ENCODE results near the gene NPIPB9. TPM values are rescaled to one million over a fixed set of nuclear protein-coding genes. Genes with fewer than 3 reads are reported as not detected.
"Not testable (repeated sequence)": the region's sequence is repeated elsewhere in the genome, so short reads cannot be mapped to it uniquely, and the experiment has no call there.

The NPIPB9 gene
- total RNA-seq, result 10 to 100 TPM in 1 of 4 donors, 1 to 10 TPM in 1, not detected in 2; 3.9 to 22.2 TPM

- not testable (repeated sequence) for H3K36me3 ChIP-seq, H3K4me1 ChIP-seq, H3K27me3 ChIP-seq, H3K4me3 ChIP-seq, H3K9me3 ChIP-seq, DNase-seq
- H3K27ac ChIP-seq, result peak within 1 kb of the TSS in 1 of 4 donors; percentile 49
Observed at GRCh38 chr16:28751487-28751886, at the start of gene NPIPB9. NPIPB9 (plus strand) TSS chr16:28751787.

DNA sequence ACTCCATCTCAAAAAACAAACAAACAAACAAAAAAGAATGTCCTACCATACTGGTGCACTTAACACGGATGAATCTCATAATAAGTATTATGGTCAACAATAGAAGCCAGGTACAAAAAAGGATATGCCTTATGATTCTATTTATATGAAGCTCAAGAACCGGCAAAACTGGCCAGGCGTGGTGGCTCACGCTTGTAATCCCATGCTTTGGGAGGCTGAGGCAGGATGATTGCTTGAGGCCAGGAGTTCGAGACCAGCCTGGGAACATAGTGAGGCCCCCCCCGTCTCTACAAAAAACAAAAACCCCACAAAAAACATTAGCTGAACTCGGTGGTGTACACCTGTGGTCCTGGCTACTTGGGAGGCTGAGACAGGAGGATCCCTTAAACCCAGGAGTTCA, 47.3 kb upstream of the NPIPB9 start:
- not testable (repeated sequence) for H3K4me1 ChIP-seq, H3K36me3 ChIP-seq, DNase-seq, H3K4me3 ChIP-seq, H3K27me3 ChIP-seq, H3K9me3 ChIP-seq, H3K27ac ChIP-seq

DNA sequence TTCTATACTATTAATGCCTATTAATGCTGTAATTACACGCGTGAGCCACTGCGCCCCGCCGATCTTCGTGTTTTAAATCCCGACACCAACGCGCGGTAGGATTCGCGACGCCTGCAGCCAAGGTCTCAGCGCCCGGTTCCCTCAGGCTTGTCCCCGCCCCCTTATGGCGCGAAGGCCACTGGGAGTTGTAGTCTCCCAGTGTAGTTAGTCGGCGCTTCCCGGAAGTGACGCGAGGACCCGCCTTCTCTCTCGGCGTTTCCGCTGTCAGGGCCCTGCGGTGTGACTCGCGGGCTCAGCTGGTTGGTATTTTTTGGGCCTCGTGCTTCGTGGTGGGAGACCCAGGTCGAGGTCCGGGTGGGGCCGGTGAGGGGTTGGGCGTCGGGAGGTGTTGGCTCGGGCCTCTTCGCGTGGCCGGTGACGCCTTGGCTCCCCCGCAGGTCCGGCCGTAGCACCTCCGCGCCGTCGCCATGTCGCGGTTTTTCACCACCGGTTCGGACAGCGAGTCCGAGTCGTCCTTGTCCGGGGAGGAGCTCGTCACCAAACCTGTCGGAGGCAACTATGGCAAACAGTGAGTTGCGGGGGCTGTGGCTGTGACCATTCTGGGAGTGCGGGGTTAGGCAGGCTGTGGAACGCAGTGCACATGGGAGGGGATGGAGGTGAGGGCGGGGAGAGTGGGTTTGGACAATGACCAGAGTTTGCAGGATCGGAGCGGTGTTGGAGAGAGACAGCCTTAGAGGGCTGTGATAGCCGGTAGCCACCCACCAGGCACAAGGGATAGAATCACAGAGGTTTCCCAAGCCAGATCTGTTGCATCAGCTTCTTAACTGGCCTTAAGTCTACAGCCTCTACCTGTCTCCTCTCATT, 40.1 kb upstream of the NPIPB9 start, which contains the start of gene EIF3C:
Gene EIF3C (plus strand): TSS at position 245 of the 864 bp plus-strand sequence. CDS start 223 bp downstream, at position 468.
- H3K4me3 ChIP-seq, result peak within 1 kb of the TSS in 1 of 4 donors; percentile 39
- H3K9me3 ChIP-seq, H3K27me3 ChIP-seq, H3K36me3 ChIP-seq, H3K4me1 ChIP-seq, DNase-seq, H3K27ac ChIP-seq: not testable (repeated sequence)

GRCh38 chr16:28722852-28723650, 28.5 kb upstream of the NPIPB9 start:
- DNase-seq, result not testable (repeated sequence)

GRCh38 chr16:28731253-28731652, 20.3 kb upstream of the NPIPB9 start:
- H3K27ac ChIP-seq, H3K36me3 ChIP-seq, DNase-seq, H3K27me3 ChIP-seq, H3K4me1 ChIP-seq, H3K9me3 ChIP-seq, H3K4me3 ChIP-seq: not testable (repeated sequence)

More at GRCh38 chr16:28722852-28723650, 28.5 kb upstream of the NPIPB9 start:
- H3K27ac ChIP-seq, H3K9me3 ChIP-seq, H3K4me1 ChIP-seq, H3K27me3 ChIP-seq, H3K4me3 ChIP-seq, H3K36me3 ChIP-seq: not testable (repeated sequence)

DNA sequence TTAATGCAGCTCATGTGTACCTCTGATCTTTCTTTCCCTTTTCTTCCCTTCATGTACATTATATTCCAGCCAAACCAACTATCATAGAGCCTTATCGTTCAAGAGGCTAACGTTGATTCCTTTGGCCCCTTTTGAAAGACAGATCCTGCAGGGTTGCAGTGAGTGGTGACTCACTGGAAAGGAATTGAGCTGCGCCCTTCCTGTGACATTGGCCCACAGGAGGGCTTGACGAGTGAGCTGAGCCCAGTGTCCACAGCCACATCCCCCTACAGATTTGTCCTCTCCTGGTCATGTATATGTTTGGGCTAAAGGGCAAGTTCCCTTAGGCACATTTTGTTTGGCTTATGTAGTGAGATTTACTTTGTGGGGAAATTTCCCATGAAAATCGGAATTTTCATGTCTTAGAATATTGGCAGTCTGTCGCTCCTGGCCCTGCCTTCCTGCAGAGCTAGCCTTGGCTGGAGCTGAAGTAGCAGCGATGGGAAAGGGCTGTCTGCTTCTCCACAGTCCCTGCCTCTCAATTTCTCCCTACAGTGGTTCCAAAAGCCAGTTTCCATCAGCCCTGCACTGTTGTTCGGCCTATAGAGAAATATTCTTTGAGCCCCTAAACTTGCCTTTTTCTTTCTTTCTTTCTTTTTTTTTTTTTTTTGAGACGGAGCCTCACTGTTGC, 19.0 kb upstream of the NPIPB9 start:
- H3K27ac ChIP-seq, DNase-seq, H3K4me1 ChIP-seq, H3K36me3 ChIP-seq, H3K4me3 ChIP-seq, H3K27me3 ChIP-seq, H3K9me3 ChIP-seq: not testable (repeated sequence)

DNA sequence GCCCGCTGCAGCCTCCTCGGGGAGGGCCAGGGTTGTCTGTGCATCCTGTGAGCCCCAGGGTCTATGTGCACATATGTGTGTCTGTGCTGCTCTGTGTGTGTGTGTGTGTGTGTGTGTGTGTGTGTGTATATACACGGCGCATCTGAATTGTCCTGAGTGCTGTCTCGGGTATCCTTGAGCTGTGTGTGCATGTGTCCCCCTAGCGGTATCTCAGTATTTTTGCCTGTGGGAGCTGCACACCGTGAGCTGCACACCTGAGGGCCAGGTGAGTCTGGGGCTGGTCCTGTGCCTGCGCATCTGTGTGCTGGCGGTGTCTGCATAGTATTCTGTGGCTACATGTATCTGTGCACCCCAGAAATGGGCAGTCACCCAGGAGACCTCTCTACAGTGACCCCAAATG, 11.8 kb upstream of the NPIPB9 start:
- not testable (repeated sequence) for H3K27me3 ChIP-seq, H3K4me1 ChIP-seq, H3K36me3 ChIP-seq, H3K4me3 ChIP-seq, H3K27ac ChIP-seq, H3K9me3 ChIP-seq
- DNase-seq, result peak in 1 of 3 donors; percentile 10

GRCh38 chr16:28740631-28741030, 11.0 kb upstream of the NPIPB9 start:
- H3K4me3 ChIP-seq, H3K27me3 ChIP-seq, H3K9me3 ChIP-seq, H3K4me1 ChIP-seq, DNase-seq, H3K27ac ChIP-seq, H3K36me3 ChIP-seq: not testable (repeated sequence)

- H3K36me3 ChIP-seq, H3K9me3 ChIP-seq: not testable (repeated sequence)
- DNase-seq, result peak in 1 of 3 donors; percentile 11
Observed at GRCh38 chr16:28741295-28741694, 10.3 kb upstream of the NPIPB9 start.

GRCh38 chr16:28746618-28747350, 4.8 kb upstream of the NPIPB9 start:
- H3K4me1 ChIP-seq, H3K4me3 ChIP-seq, H3K27me3 ChIP-seq, H3K27ac ChIP-seq, H3K36me3 ChIP-seq, H3K9me3 ChIP-seq: not testable (repeated sequence)
- peak in 2 of 3 donors; percentile 8 to 34 for DNase-seq

More at GRCh38 chr16:28741295-28741694, 10.3 kb upstream of the NPIPB9 start:
- not testable (repeated sequence) for H3K27ac ChIP-seq, H3K27me3 ChIP-seq, H3K4me1 ChIP-seq, H3K4me3 ChIP-seq

DNA sequence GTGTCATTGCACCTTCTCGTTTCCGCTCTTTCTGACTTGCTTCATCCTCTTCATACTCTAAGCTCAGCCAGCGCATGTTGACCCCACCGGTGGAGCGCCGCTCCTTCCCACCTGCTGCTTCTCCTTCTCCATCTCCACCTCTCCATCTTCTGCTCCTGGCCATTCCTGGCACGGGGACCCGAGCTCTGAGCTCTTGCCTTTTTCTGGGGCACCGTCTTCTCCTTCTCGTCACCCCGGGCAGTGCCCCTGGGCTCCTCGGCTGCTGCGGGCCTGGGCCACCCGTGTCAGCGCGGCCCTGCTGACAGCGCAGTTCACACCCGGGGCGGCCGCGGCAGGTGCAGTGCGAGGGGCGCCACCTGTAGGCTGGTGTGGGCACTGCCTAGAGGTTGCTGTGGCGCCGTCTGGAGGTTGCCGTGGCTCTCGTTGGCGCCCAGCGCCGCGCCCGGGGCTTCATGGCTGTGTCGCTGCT, 1.6 kb upstream of the NPIPB9 start:
- H3K4me1 ChIP-seq, H3K27me3 ChIP-seq, H3K9me3 ChIP-seq, H3K36me3 ChIP-seq: not testable (repeated sequence)
- DNase-seq, result peak in 2 of 3 donors; percentile 41 to 65
- peak overlapping the region in 1 of 4 donors; percentile 39 for H3K4me3 ChIP-seq
- H3K27ac ChIP-seq, result peak overlapping the region in 1 of 4 donors; percentile 71

DNA sequence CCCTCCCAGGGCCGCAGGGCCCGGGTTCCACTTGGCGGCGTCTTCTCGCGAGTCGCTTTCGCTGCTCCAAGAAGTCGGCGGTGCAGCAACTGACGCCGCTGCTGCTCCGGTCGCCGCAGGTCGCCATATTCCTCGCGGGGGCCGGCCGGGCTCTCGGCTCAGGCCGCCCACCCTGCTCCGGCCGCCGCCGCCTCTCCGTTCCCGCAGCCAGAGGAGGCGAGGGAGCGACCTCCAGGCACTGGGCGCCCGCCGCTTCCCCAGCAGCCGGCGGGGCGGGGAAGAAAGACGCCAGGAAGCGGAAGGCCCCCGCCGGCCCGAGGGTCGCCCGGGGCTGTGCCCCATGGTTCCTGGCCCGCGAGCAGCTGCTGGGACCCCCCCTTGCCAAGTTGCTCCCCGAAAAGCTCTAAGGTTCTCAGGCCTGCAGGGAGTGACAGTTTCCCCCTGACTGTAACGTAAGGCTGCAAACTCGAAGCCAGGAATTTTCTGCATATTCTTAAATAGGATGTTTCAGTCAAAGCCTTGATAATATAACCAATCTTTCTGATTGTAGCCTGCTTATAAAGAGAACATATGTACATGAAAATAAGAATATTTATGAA, 1.0 kb upstream of the NPIPB9 start:
- H3K4me3 ChIP-seq, H3K27me3 ChIP-seq, H3K4me1 ChIP-seq, H3K27ac ChIP-seq, H3K36me3 ChIP-seq, DNase-seq, H3K9me3 ChIP-seq: not testable (repeated sequence)

- H3K9me3 ChIP-seq, H3K4me1 ChIP-seq, H3K4me3 ChIP-seq, H3K27me3 ChIP-seq, H3K27ac ChIP-seq, H3K36me3 ChIP-seq, DNase-seq: not testable (repeated sequence)
Observed at GRCh38 chr16:28781697-28782096, 30.1 kb downstream of the NPIPB9 start.

- H3K4me1 ChIP-seq, H3K27ac ChIP-seq, H3K4me3 ChIP-seq, DNase-seq, H3K36me3 ChIP-seq, H3K27me3 ChIP-seq, H3K9me3 ChIP-seq: not testable (repeated sequence)
Observed at GRCh38 chr16:28782357-28782756, 30.8 kb downstream of the NPIPB9 start.
